ENCODE data around the gene GPR157. TPM values are rescaled to one million over a fixed set of nuclear protein-coding genes. Genes with fewer than 3 reads are reported as not detected.

GPR157 gene
- total RNA-seq, 4 donors from 2014 or later, result 3.5 to 13.4 (median 4.0) TPM

Small RNA genes within 50 kb of the gene (small RNA-seq; reads per million reads assigned to genes)
- not detected for gene RF00424

Other genes starting within 250 kb of the GPR157 start
- gene CA6, start 183.2 kb downstream of the GPR157 start, total RNA-seq, result not detected
- not detected for gene SLC2A7, start 102.7 kb downstream of the GPR157 start, total RNA-seq
- gene SLC2A5, start 59.5 kb downstream of the GPR157 start, total RNA-seq, result 10 to 100 TPM in 1 of 4 donors, 1 to 10 TPM in 3; 1.9 to 10.5 (median 4.5) TPM
- 100 to 1,000 TPM in 1 of 4 donors, 10 to 100 TPM in 3; 46.7 to 105 (median 59.9) TPM for gene H6PD, start 105.7 kb upstream of the GPR157 start, total RNA-seq
- 10 to 100 TPM; 39.8 to 87.8 (median 53.6) TPM for gene SPSB1, start 163.8 kb upstream of the GPR157 start, total RNA-seq